Measurements from ENCODE around the gene DLL3. TPM values are rescaled to one million over a fixed set of nuclear protein-coding genes. Genes with fewer than 3 reads are reported as not detected.

Gene DLL3
- total and polyA plus RNA-seq, 2 donors (not counting 1 experiment from before 2014, with no cell fraction given), result 0.46 to 1.1 TPM

- ChIA-PET POLR2A (interaction anchor here (1.2 kb wide), 2 partner anchors 35 to 44 kb away, joined by 5 to 8 read pairs; partner anchors contain the start of genes RPS16 and SUPT5H), CTCF (no interaction called here)
- Histone ChIP-seq H3K36me3 (replicated peaks in 1 of 2; ENCODE audit: control extremely low read depth in 1 of 2, control insufficient read depth in 1 of 2, extremely low read depth in 1 of 2, insufficient read depth in 2 of 2, low read length in 1 of 2) (peaks cover 2 to 12% of the 10 kb centered on the region in 2 experiments), H3K27ac (ENCODE audit: low read length in 2 of 2) (peak overlapping the region in 1 of 2 donors; percentile 84), H3K79me2 (ENCODE audit: control insufficient read depth, insufficient read depth, low read length) (peaks cover 20% of the 10 kb centered on the region), H3K4me3 (ENCODE audit: control extremely low read depth in 1 of 5, extremely low read depth in 1 of 5, insufficient read depth in 1 of 5, low read depth in 2 of 5, low read length in 4 of 5) (peak overlapping the region; percentile 65 to 95 (median 89)), H3K9me3 (ENCODE audit: control extremely low read depth in 1 of 3, control insufficient read depth in 2 of 3, insufficient read depth in 1 of 3, low read length in 2 of 3) (no peaks in the 10 kb centered on the region), H3K27me3 (replicated peaks in 1 of 4; ENCODE audit: control extremely low read depth in 1 of 4, control insufficient read depth in 3 of 4, insufficient read depth in 4 of 4, low read length in 3 of 4) (no peaks in the 10 kb centered on the region), H4K20me1 (ENCODE audit: control insufficient read depth, insufficient read depth, low read length, poor library complexity, severe bottlenecking) (no peaks in the 10 kb centered on the region), H3K4me1 (ENCODE audit: control insufficient read depth in 2 of 2, insufficient read depth in 2 of 2, low read length in 2 of 2) (peaks cover 14 to 21% of the 10 kb centered on the region in 2 donors), H3K4me2 (replicated peaks; ENCODE audit: low read depth, low read length, poor library complexity, severe bottlenecking) (peak overlapping the region; percentile 89), H3K9ac (ENCODE audit: low read length) (peak overlapping the region; percentile 93), H2AFZ (ENCODE audit: insufficient read depth, low read depth, low read length, poor library complexity, severe bottlenecking) (peak overlapping the region; percentile 91)
- Mint-ChIP-seq H3K4me3 (peak overlapping the region; percentile 96), H3K4me1 (peaks cover 25% of the 10 kb centered on the region), H3K27me3 (no peaks in the 10 kb centered on the region), H3K9me3 (ENCODE audit: insufficient read depth) (no peaks in the 10 kb centered on the region), H3K27ac (peak overlapping the region; percentile 94)
- DNase-seq, result no peak
- intact Hi-C loops (cut with micrococcal nuclease), result loop anchor here (1.0 to 2.0 kb wide), 4 partner anchors 19 to 68 kb away; partner anchors contain the start of genes DLL3, PLEKHG2 and SUPT5H
- TF ChIP-seq EZH2 (IDR thresholded peaks at IDR 0.05; ENCODE audit: borderline replicate concordance, insufficient read depth, low read depth, low read length, poor library complexity, severe bottlenecking) (no peak), CTCF (IDR thresholded peaks at IDR 0.05) (no peak)
- WGBS (ENCODE audit: insufficient coverage), result no CpG with 5 or more reads among the region's 10 CpGs
- ATAC-seq (ENCODE audit: low read depth), result no peak
Measured at GRCh38 chr19:39479916-39480315, 18.8 kb upstream of the DLL3 start.

All from B cell (primary cell).